ENCODE data around the gene CDH23. TPM values are rescaled to one million over a fixed set of nuclear protein-coding genes. Genes with fewer than 3 reads are reported as not detected.

The CDH23 gene
- total and polyA plus RNA-seq, 9 of the 15 experiments (the other 6 are each of a cell fraction or from before 2014, with no cell fraction given) = 0.18 to 1.2 (median 0.47) TPM

GRCh38 chr10:71501402-71501801 lies 104.7 kb downstream of the CDH23 start (continued):
- TF ChIP-seq POLR3G (IDR thresholded peaks at IDR 0.05; ENCODE audit: extremely low read depth, insufficient read length, insufficient replicate concordance) (no peak), ZNF696 (CRISPR knock-in tag; conservative IDR thresholded peaks at IDR 0.05) (no peak), GATAD2A (IDR thresholded peaks at IDR 0.05) (no peak), ZNF551 (CRISPR knock-in tag; IDR thresholded peaks at IDR 0.05) (no peak)

GRCh38 chr10:71502190-71502589 lies 105.5 kb downstream of the CDH23 start:
- BruUV-seq (replicated peaks) = no TSS peak
- H3K79me2 ChIP-seq (ENCODE audit: control insufficient read depth, insufficient read depth, low read length) = no peaks in the 10 kb centered on the region
- no peak overlapping the region for H3K9ac ChIP-seq (ENCODE audit: insufficient read depth in 1 of 2, low read depth in 2 of 2, low read length in 2 of 2)
- ChIA-PET POLR2A (interaction anchor here (0.7 to 0.9 kb wide), 3 partner anchors 15 to 49 kb away, joined by 3 to 4 read pairs (median 3); no protein-coding TSS in a partner anchor), CTCF (ENCODE audit: low intra/inter-chr PET ratio) (no interaction called here)
- H4K20me1 ChIP-seq (replicated peaks; ENCODE audit: control insufficient read depth, insufficient read depth, low read length) = peaks cover 3% of the 10 kb centered on the region; the same call in 1 of the 2 replicates
- intact Hi-C loops (cut with micrococcal nuclease) = no loop called here
- in situ Hi-C loops (cut with MboI) = no loop called here
- H3K9me3 ChIP-seq (replicated peaks; ENCODE audit: control insufficient read depth, insufficient read depth, low read depth, low read length) = no peaks in the 10 kb centered on the region
- 0% methylated on average over 1 of the region's 1 CpG for WGBS (ENCODE audit: insufficient coverage, low coverage, missing lambda C conversion rate)
- H3K4me1 ChIP-seq (replicated peaks in 1 of 2; ENCODE audit: control insufficient read depth in 2 of 2, insufficient read depth in 2 of 2, low read length in 2 of 2) = no peaks in the 10 kb centered on the region; a peak in 1 of 5 replicates
- no peaks in the 10 kb centered on the region for H3K36me3 ChIP-seq (ENCODE audit: control insufficient read depth, insufficient read depth, low read length)
- H2AFZ ChIP-seq (ENCODE audit: low read depth, low read length) = no peak overlapping the region
- no peak for DNase-seq (ENCODE audit: extremely low read depth in 1 of 4, low spot score in 3 of 4)
- H3K4me2 ChIP-seq (ENCODE audit: insufficient read depth, low read length) = no peak overlapping the region
- no peaks in the 10 kb centered on the region for H3K9me1 ChIP-seq (ENCODE audit: control insufficient read depth, insufficient read depth, low read length)
- no peak overlapping the region for H3K4me3 ChIP-seq
- FAIRE-seq = no peak
- H3K27me3 ChIP-seq (ENCODE audit: control insufficient read depth in 2 of 2, insufficient read depth in 2 of 2, low read length in 2 of 2) = peaks cover 55 to 78% of the 10 kb centered on the region in 2 experiments
- no peak overlapping the region for H3K27ac ChIP-seq (ENCODE audit: extremely low read depth, low read depth, low read length)
- ATAC-seq = no peak
- TF ChIP-seq MLLT1 (IDR thresholded peaks at IDR 0.05) = peak in 1 of 2 experiments; percentile 92; a peak in 2 of 4 replicates
- TF ChIP-seq, protein P1, sequence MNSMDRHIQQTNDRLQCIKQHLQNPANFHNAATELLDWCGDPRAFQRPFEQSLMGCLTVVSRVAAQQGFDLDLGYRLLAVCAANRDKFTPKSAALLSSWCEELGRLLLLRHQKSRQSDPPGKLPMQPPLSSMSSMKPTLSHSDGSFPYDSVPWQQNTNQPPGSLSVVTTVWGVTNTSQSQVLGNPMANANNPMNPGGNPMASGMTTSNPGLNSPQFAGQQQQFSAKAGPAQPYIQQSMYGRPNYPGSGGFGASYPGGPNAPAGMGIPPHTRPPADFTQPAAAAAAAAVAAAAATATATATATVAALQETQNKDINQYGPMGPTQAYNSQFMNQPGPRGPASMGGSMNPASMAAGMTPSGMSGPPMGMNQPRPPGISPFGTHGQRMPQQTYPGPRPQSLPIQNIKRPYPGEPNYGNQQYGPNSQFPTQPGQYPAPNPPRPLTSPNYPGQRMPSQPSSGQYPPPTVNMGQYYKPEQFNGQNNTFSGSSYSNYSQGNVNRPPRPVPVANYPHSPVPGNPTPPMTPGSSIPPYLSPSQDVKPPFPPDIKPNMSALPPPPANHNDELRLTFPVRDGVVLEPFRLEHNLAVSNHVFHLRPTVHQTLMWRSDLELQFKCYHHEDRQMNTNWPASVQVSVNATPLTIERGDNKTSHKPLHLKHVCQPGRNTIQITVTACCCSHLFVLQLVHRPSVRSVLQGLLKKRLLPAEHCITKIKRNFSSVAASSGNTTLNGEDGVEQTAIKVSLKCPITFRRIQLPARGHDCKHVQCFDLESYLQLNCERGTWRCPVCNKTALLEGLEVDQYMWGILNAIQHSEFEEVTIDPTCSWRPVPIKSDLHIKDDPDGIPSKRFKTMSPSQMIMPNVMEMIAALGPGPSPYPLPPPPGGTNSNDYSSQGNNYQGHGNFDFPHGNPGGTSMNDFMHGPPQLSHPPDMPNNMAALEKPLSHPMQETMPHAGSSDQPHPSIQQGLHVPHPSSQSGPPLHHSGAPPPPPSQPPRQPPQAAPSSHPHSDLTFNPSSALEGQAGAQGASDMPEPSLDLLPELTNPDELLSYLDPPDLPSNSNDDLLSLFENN (IDR thresholded peaks at IDR 0.05; ENCODE audit: low read depth in 2 of 2, low read length in 2 of 2) = peak in 1 of 2 experiments; percentile 56; a peak in 1 of 4 replicates
- TF ChIP-seq REST (IDR thresholded peaks at IDR 0.05; ENCODE audit: borderline replicate concordance) = 0 out of 2 replicates have a peak, but pooled peaks have one; percentile 17
- no peak for TF ChIP-seq REST (CRISPR knock-in tag; IDR thresholded peaks at IDR 0.05; ENCODE audit: low read depth)
